Endothelial cell of umbilical vein (primary cell): ENCODE measurements around the gene PFKFB4. TPM values are rescaled to one million over a fixed set of nuclear protein-coding genes. Genes with fewer than 3 reads are reported as not detected.

Experiments
- BruUV-seq: library from RNA; stranded (reverse); fragments of 400-500 nt; replicated peaks from 2 replicates; lab custom pipeline; 2021; lab: Mats Ljungman, UMichigan
- CTCF ChIA-PET: fragments of 300-600, 350-600 bp; sonication (Branson Sonifier 250); formaldehyde crosslinking; loops from one replicate; lab custom pipeline; 2021; ENCODE audit warnings: antibody characterized with exemption, inconsistent platforms; lab: Charles Lee
- POLR2A ChIA-PET: fragments of 300-600, 350-600 bp; sonication (Branson Sonifier 250); formaldehyde crosslinking; loops from one replicate; lab custom pipeline; 2021; ENCODE audit warnings: antibody characterized with exemption, inconsistent platforms; lab: Charles Lee
- DNase-seq: peaks from one replicate; pipeline ENCODE4 v3.0.0-alpha.2; 2011; ENCODE audit warnings: low read depth, low spot score
- FAIRE-seq: peaks from 2 replicates; lab custom pipeline; 2011; peaks lifted over from hg19 to GRCh38; lab: Jason Lieb, UNC
- H2AFZ ChIP-seq: 2 replicates; pipeline ENCODE4 v1.6.0; 2012; ENCODE audit warnings: low read depth, low read length, control low read depth, inconsistent platforms
- H3K27ac ChIP-seq: 2 replicates; pipeline ENCODE4 v1.5.1; 2011; ENCODE audit warnings: low read depth, mild to moderate bottlenecking, control low read depth, low read length, moderate library complexity; ENCODE audit not compliant: insufficient read depth
- H3K27me3 ChIP-seq, 2 experiments: 2 replicates each; pipeline versions ENCODE4 v1.6.0 to v1.6.1; 2011; ENCODE audit warnings: low read length in 2 of 2, mixed read lengths in 1 of 2; ENCODE audit not compliant: control insufficient read depth in 2 of 2, insufficient read depth in 2 of 2
- H3K36me3 ChIP-seq, 2 experiments: 2 replicates in 1 of 2; 3 replicates in 1 of 2; pipeline ENCODE4 v1.5.1; 2011; ENCODE audit warnings: low read length in 2 of 2, mild to moderate bottlenecking in 1 of 2, moderate library complexity in 1 of 2; ENCODE audit not compliant: control insufficient read depth in 2 of 2, insufficient read depth in 2 of 2; ENCODE audit errors: extremely low read depth in 1 of 2
- H3K4me1 ChIP-seq: 3 replicates; pipeline ENCODE4 v1.5.1; 2011; ENCODE audit warnings: mild to moderate bottlenecking, low read length; ENCODE audit not compliant: control insufficient read depth, insufficient read depth; ENCODE audit errors: extremely low read depth
- H3K4me2 ChIP-seq: 2 replicates; pipeline ENCODE4 v1.6.1; 2011; ENCODE audit warnings: low read length, control low read depth, mixed read lengths; ENCODE audit not compliant: insufficient read depth
- H3K4me3 ChIP-seq, 3 experiments: fragments of 200-600 bp in 1 of 3; sonication (generic), shearing (Covaris generic) in 1 of 3; replicated peaks in 1 of 3; 2 replicates each; pipeline ENCODE4 v1.5.1; 2011 to 2016; ENCODE audit warnings: control low read depth in 3 of 3, low read length in 3 of 3, mild to moderate bottlenecking in 2 of 3, inconsistent platforms in 1 of 3, low read depth in 1 of 3, moderate library complexity in 1 of 3; ENCODE audit not compliant: insufficient read depth in 1 of 3
- H3K79me2 ChIP-seq: 2 replicates; pipeline ENCODE4 v1.6.0; 2012; ENCODE audit warnings: low read length, inconsistent platforms; ENCODE audit not compliant: control insufficient read depth, insufficient read depth
- H3K9ac ChIP-seq: replicated peaks from 2 replicates; pipeline ENCODE3; 2011; ENCODE audit warnings: low read length, control low read depth; ENCODE audit not compliant: insufficient read depth; ENCODE audit errors: extremely low read depth
- H3K9me1 ChIP-seq: replicated peaks from 3 replicates; pipeline ENCODE4 v1.6.0; 2011; ENCODE audit warnings: mild to moderate bottlenecking, low read length; ENCODE audit not compliant: control insufficient read depth, insufficient read depth; ENCODE audit errors: extremely low read depth
- H3K9me3 ChIP-seq: replicated peaks from 2 replicates; pipeline ENCODE4 v1.5.1; 2012; ENCODE audit warnings: low read length, inconsistent platforms; ENCODE audit not compliant: control insufficient read depth, insufficient read depth
- H4K20me1 ChIP-seq: replicated peaks from 2 replicates; pipeline ENCODE3; 2011; ENCODE audit warnings: mild to moderate bottlenecking, low read length; ENCODE audit not compliant: control insufficient read depth, insufficient read depth; ENCODE audit errors: extremely low read depth
- CTCF ChIP-seq, 2 donors: IDR thresholded peaks; 1 replicate in 1 of 2; 2 replicates in 1 of 2; pipeline ENCODE4 v1.5.1; 2011; ENCODE audit warnings: low read length in 2 of 2, mild to moderate bottlenecking in 2 of 2, moderate library complexity in 2 of 2, control low read depth in 1 of 2, inconsistent platforms in 1 of 2, low read depth in 1 of 2; ENCODE audit not compliant: insufficient read depth in 1 of 2; ENCODE audit errors: extremely low read depth in 1 of 2
- FOS ChIP-seq: IDR thresholded peaks from 2 replicates; pipeline ENCODE4 v1.6.1; 2011; ENCODE audit warnings: mild to moderate bottlenecking, low read length, moderate library complexity, borderline replicate concordance; ENCODE audit not compliant: insufficient read depth
- MAX ChIP-seq: IDR thresholded peaks from 2 replicates; pipeline ENCODE4 v1.6.1; 2011; ENCODE audit not compliant: insufficient read depth, insufficient read length
- MYC ChIP-seq: IDR thresholded peaks from one replicate; pipeline ENCODE4 v1.6.1; 2011; ENCODE audit warnings: mild to moderate bottlenecking, low read depth, low read length
- POLR2AphosphoS5 ChIP-seq: IDR thresholded peaks from 2 replicates; pipeline ENCODE4 v1.6.1; 2012; ENCODE audit warnings: low read depth, mild to moderate bottlenecking, control low read depth, low read length, moderate library complexity; ENCODE audit not compliant: insufficient read depth
- dilution Hi-C: fragments of 300-500 bp; cut with MboI; formaldehyde crosslinking; loops from one replicate; pipeline ENCODE4 v1.15.0; 2019; ENCODE audit warnings: low sequenced_read_pairs; ENCODE audit not compliant: extremely low pct_ligation_motif_present
- intact Hi-C: fragments of 100-400 bp; cut with micrococcal nuclease; formaldehyde crosslinking; loops from one replicate; pipeline ENCODE4 v1.10.0; 2022
- polyA plus RNA-seq, 4 experiments: library from polyadenylated mRNA; depleted of rRNA in 3 of 4; stranded (reverse) in 3 of 4; unstranded in 1 of 4; fragments of >200 nt; gene quantifications; 2 replicates each; pipeline versions ENCODE4 v1.2.1 to v1.2.3, GENCODE V29; 2011 to 2012; ENCODE audit warnings: missing spikeins in 1 of 4
- total RNA-seq: library from RNA; stranded (reverse); gene quantifications from 2 replicates; pipeline ENCODE4 v1.2.3, GENCODE V29; 2021

The PFKFB4 gene
- total and polyA plus RNA-seq, 2 donors (not counting 3 experiments of a cell fraction or from before 2014, with no cell fraction given): 4.0 to 4.2 TPM

GRCh38 chr3:48528754-48529153, 27.8 kb downstream of the PFKFB4 start:
- H3K4me2 ChIP-seq: no peak overlapping the region
- POLR2A ChIA-PET: no interaction called here
- intact Hi-C loops: no loop called here

More at GRCh38 chr3:48528754-48529153, 27.8 kb downstream of the PFKFB4 start:
- no peaks in the 10 kb centered on the region for H4K20me1 ChIP-seq
- BruUV-seq: no TSS peak
- H3K36me3 ChIP-seq: no peaks in the 10 kb centered on the region
- FAIRE-seq (no peak), DNase-seq (no peak)
- TF ChIP-seq CTCF (IDR thresholded peaks at IDR 0.05; ENCODE audit: extremely low read depth in 1 of 2, insufficient read depth in 1 of 2, low read depth in 1 of 2, low read length in 2 of 2) (no peak), POLR2AphosphoS5 (no peak), MYC (no peak), FOS (no peak), MAX (no peak)
- no peak overlapping the region for H3K4me3 ChIP-seq
- no peak overlapping the region for H3K27ac ChIP-seq
- H3K9me3 ChIP-seq: no peaks in the 10 kb centered on the region
- H2AFZ ChIP-seq: no peak overlapping the region
- no peaks in the 10 kb centered on the region for H3K4me1 ChIP-seq
- H3K27me3 ChIP-seq: no peaks in the 10 kb centered on the region
- no peaks in the 10 kb centered on the region for H3K9me1 ChIP-seq
- CTCF ChIA-PET: interaction anchor here (0.9 to 1.7 kb wide), 3 partner anchors 14 to 93 kb away, joined by 3 to 5 read pairs (median 3); no protein-coding TSS in a partner anchor
- no peaks in the 10 kb centered on the region for H3K79me2 ChIP-seq
- dilution Hi-C loops: no loop called here
- H3K9ac ChIP-seq: no peak overlapping the region
